ENCODE data around the gene IGHMBP2. TPM values are rescaled to one million over a fixed set of nuclear protein-coding genes. Genes with fewer than 3 reads are reported as not detected.
"Not testable (repeated sequence)": the region's sequence is repeated elsewhere in the genome, so short reads cannot be mapped to it uniquely, and the experiment has no call there.

The IGHMBP2 gene
- polyA plus RNA-seq = 10 to 100 TPM; 10.9 to 22.3 TPM

DNA sequence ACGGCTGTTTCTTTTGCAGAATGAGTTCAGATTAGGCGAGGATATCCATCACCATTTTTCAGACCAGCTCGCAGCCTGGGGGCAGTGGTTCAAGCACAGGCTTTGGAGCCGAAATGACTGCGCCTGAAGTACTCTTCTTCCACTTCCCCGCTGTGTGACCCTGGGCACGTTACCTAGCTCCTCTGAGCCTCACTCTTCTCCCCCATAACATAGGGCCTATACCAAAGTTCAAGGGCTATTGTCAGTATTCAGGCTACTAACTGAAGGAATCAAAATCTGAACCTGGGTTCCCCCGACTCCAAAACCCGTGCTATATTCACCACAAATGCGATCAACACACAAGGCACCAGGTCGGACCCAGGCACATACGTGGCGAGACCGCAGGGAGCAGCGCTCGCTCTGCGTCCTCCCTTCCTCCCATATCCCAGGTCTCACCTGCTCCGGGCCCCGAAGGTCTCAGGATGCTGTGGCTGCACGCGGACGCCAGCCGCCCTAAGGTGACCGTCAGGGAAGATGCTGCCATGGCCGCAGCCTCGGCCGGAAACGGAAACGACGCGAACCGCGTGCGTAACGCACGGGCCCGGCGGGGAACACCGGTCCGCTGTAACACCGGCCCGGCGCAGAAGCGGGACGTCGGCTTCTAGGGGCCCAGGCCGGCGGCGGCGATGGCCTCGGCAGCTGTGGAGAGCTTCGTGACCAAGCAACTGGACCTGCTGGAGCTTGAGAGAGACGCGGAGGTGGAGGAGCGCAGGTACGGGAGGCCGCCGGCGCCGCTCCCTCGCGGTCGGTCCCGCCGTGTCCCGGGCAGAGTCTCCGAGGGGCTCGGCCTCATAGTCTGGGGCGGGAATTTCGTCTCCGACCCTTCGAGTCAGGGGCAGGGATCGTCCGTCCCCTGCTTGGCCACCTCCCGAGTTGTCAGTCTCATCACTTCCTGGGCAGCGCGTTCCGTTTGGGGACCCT, at the start of gene IGHMBP2, which contains the start of gene MRPL21:
IGHMBP2 (plus strand) TSS at position 604 of the 960 bp plus-strand sequence; CDS start at position 666, 62 bp downstream.
MRPL21 (minus strand) TSS at position 545 of the 960 bp plus-strand sequence; CDS start at position 523, 22 bp downstream.
- no peaks in the 10 kb centered on the region for H3K27me3 ChIP-seq (ENCODE audit: control insufficient read depth in 1 of 2, insufficient read depth in 2 of 2, low read length in 2 of 2)
- H3K36me3 ChIP-seq (ENCODE audit: control insufficient read depth in 2 of 2, insufficient read depth in 2 of 2, low read length in 1 of 2) = peaks cover 9 to 18% of the 10 kb centered on the region in 2 donors
- peak within 1 kb of the TSS; percentile 82 to 94 for H3K27ac ChIP-seq (ENCODE audit: low read depth in 2 of 2, low read length in 1 of 2)
- no peaks in the 10 kb centered on the region for H3K9me3 ChIP-seq (ENCODE audit: control insufficient read depth in 2 of 2, insufficient read depth in 1 of 2, low read depth in 1 of 2, low read length in 1 of 2)
- H3K4me3 ChIP-seq (ENCODE audit: low read depth in 1 of 2, low read length in 2 of 2) = peak within 1 kb of the TSS; percentile 89 to 99
- 0 to 1% methylated on average over 77 to 78 of the region's 78 CpGs for WGBS, 2 donors
- peaks cover 0 to 3% of the 10 kb centered on the region in 2 donors for H3K4me1 ChIP-seq (ENCODE audit: control insufficient read depth in 2 of 2, insufficient read depth in 2 of 2, low read length in 1 of 2)

GRCh38 chr11:68854273-68854958, 49.3 kb upstream of the IGHMBP2 start:
- 21% methylated on average over 42 of the region's 42 CpGs for WGBS, 2 donors
- Histone ChIP-seq H3K4me3 (ENCODE audit: low read depth in 1 of 2, low read length in 2 of 2) (no peak overlapping the region), H3K9me3 (ENCODE audit: control insufficient read depth in 2 of 2, insufficient read depth in 1 of 2, low read depth in 1 of 2, low read length in 1 of 2) (no peaks in the 10 kb centered on the region)

DNA sequence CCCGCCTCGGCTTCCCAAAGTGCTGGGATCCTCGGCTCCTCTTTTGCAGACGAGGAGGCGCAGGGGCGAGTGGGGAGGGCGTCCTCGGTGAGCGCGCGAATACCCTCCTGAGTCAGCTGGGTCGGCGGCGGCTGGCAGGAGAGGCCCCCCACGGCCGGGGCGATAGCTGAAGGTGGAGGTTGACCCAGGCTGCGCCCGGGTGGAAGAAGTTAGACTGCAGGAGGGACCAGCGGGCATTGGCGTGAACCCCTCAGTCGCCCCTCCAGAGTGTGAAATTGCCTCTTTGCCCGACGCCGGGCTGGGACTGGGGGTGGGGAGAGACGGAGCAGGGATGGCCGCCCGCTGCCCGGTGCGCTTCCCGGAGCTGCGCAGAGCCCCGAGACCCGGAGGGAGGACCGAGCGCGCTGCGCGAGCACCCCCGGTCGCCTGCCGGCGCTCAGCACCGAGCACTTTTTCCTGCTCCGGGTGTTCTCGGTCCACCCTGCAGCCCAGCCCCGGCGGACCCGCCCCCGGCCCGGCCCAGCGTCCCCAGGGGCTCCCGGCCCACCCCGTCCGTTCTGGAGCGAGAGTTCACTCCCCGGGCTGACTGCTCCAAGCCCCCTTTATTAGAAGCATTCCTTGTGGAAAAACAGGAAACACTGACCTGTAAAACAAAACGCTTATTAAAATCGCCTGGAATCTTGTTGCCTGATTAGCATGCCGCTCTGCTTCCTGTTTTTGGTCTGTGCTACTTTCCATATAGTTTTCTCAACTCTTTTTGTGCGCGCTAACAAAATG, 48.3 kb upstream of the IGHMBP2 start:
- WGBS, 2 donors = 7% methylated on average over 54 to 62 of the region's 62 CpGs
- H3K4me1 ChIP-seq (ENCODE audit: control insufficient read depth in 2 of 2, insufficient read depth in 2 of 2, low read length in 1 of 2) = peaks cover 3% of the 10 kb centered on the region in 2 donors
- H3K4me3 ChIP-seq (ENCODE audit: low read depth in 1 of 2, low read length in 2 of 2) = peak overlapping the region; percentile 32 to 43
- no peaks in the 10 kb centered on the region for H3K9me3 ChIP-seq (ENCODE audit: control insufficient read depth in 2 of 2, insufficient read depth in 1 of 2, low read depth in 1 of 2, low read length in 1 of 2)
- peak overlapping the region in 1 of 2 donors; percentile 27 for H3K27ac ChIP-seq (ENCODE audit: low read depth in 2 of 2, low read length in 1 of 2)
- no peaks in the 10 kb centered on the region for H3K36me3 ChIP-seq (ENCODE audit: control insufficient read depth in 2 of 2, insufficient read depth in 2 of 2, low read length in 1 of 2)
- H3K27me3 ChIP-seq (ENCODE audit: control insufficient read depth in 1 of 2, insufficient read depth in 2 of 2, low read length in 2 of 2) = peaks cover 0 to 8% of the 10 kb centered on the region in 2 donors

More at GRCh38 chr11:68854273-68854958, 49.3 kb upstream of the IGHMBP2 start:
- Histone ChIP-seq H3K27me3 (ENCODE audit: control insufficient read depth in 1 of 2, insufficient read depth in 2 of 2, low read length in 2 of 2) (peaks cover 0 to 8% of the 10 kb centered on the region in 2 donors), H3K27ac (ENCODE audit: low read depth in 2 of 2, low read length in 1 of 2) (no peak overlapping the region), H3K4me1 (ENCODE audit: control insufficient read depth in 2 of 2, insufficient read depth in 2 of 2, low read length in 1 of 2) (peaks cover 3% of the 10 kb centered on the region in 2 donors), H3K36me3 (ENCODE audit: control insufficient read depth in 2 of 2, insufficient read depth in 2 of 2, low read length in 1 of 2) (no peaks in the 10 kb centered on the region)

DNA sequence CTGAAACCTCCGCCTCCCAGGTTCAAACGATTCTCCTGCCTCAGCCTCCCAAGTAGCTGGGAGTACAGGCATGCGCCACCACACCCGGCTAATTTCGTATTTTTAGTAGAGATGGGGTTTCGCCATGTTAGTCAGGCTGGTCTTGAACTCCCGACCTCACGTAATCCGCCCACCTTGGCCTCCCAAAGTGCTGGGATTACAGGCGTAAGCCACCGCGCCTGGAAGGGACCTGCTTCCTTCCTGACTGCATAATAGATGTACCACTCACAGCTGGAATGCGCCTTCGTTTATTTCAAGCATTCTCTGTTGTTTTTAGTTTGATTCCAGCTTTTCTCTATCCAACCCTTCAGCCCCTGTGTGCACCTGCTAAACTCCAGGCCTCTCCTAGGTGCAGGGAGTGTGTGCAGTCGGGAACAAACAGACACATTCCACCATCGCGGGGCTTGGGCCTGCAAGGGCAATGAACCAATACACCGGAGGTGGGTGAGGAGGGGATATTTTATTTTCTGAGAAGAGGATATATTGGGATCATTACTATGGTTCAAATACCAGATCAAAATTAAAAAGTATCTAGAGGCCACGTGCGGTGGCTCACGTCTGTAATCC, 47.2 kb upstream of the IGHMBP2 start:
- not testable (repeated sequence) for H3K9me3 ChIP-seq (ENCODE audit: control insufficient read depth in 2 of 2, insufficient read depth in 1 of 2, low read depth in 1 of 2, low read length in 1 of 2); H3K4me3 ChIP-seq (ENCODE audit: low read depth in 1 of 2, low read length in 2 of 2); H3K4me1 ChIP-seq (ENCODE audit: control insufficient read depth in 2 of 2, insufficient read depth in 2 of 2, low read length in 1 of 2); H3K27ac ChIP-seq (ENCODE audit: low read depth in 2 of 2, low read length in 1 of 2); H3K27me3 ChIP-seq (ENCODE audit: control insufficient read depth in 1 of 2, insufficient read depth in 2 of 2, low read length in 2 of 2); H3K36me3 ChIP-seq (ENCODE audit: control insufficient read depth in 2 of 2, insufficient read depth in 2 of 2, low read length in 1 of 2)
- WGBS, 2 donors = 87 to 90% methylated on average over 21 of the region's 21 CpGs

GRCh38 chr11:68857037-68857586, 46.6 kb upstream of the IGHMBP2 start:
- WGBS, 2 donors = 72 to 75% methylated on average over 8 of the region's 8 CpGs
- H3K36me3 ChIP-seq (ENCODE audit: control insufficient read depth in 2 of 2, insufficient read depth in 2 of 2, low read length in 1 of 2) = no peaks in the 10 kb centered on the region
- H3K27me3 ChIP-seq (ENCODE audit: control insufficient read depth in 1 of 2, insufficient read depth in 2 of 2, low read length in 2 of 2) = peaks cover 0 to 8% of the 10 kb centered on the region in 2 donors
- peaks cover 3% of the 10 kb centered on the region in 2 donors for H3K4me1 ChIP-seq (ENCODE audit: control insufficient read depth in 2 of 2, insufficient read depth in 2 of 2, low read length in 1 of 2)
- H3K9me3 ChIP-seq (ENCODE audit: control insufficient read depth in 2 of 2, insufficient read depth in 1 of 2, low read depth in 1 of 2, low read length in 1 of 2) = no peaks in the 10 kb centered on the region
- H3K4me3 ChIP-seq (ENCODE audit: low read depth in 1 of 2, low read length in 2 of 2) = no peak overlapping the region
- no peak overlapping the region for H3K27ac ChIP-seq (ENCODE audit: low read depth in 2 of 2, low read length in 1 of 2)

GRCh38 chr11:68859123-68859522, 44.6 kb upstream of the IGHMBP2 start:
- no peak overlapping the region for H3K27ac ChIP-seq (ENCODE audit: low read depth in 2 of 2, low read length in 1 of 2)
- H3K4me1 ChIP-seq (ENCODE audit: control insufficient read depth in 2 of 2, insufficient read depth in 2 of 2, low read length in 1 of 2) = peaks cover 3% of the 10 kb centered on the region in 2 donors
- H3K4me3 ChIP-seq (ENCODE audit: low read depth in 1 of 2, low read length in 2 of 2) = no peak overlapping the region
- 77 to 84% methylated on average over 8 of the region's 8 CpGs for WGBS, 2 donors
- H3K27me3 ChIP-seq (ENCODE audit: control insufficient read depth in 1 of 2, insufficient read depth in 2 of 2, low read length in 2 of 2) = peaks cover 0 to 5% of the 10 kb centered on the region in 2 donors
- peaks cover 0 to 3% of the 10 kb centered on the region in 2 donors for H3K9me3 ChIP-seq (ENCODE audit: control insufficient read depth in 2 of 2, insufficient read depth in 1 of 2, low read depth in 1 of 2, low read length in 1 of 2)
- no peaks in the 10 kb centered on the region for H3K36me3 ChIP-seq (ENCODE audit: control insufficient read depth in 2 of 2, insufficient read depth in 2 of 2, low read length in 1 of 2)

GRCh38 chr11:68862421-68862820, 41.3 kb upstream of the IGHMBP2 start:
- peaks cover 0 to 3% of the 10 kb centered on the region in 2 donors for H3K9me3 ChIP-seq (ENCODE audit: control insufficient read depth in 2 of 2, insufficient read depth in 1 of 2, low read depth in 1 of 2, low read length in 1 of 2)
- H3K27me3 ChIP-seq (ENCODE audit: control insufficient read depth in 1 of 2, insufficient read depth in 2 of 2, low read length in 2 of 2) = no peaks in the 10 kb centered on the region
- no peak overlapping the region for H3K4me3 ChIP-seq (ENCODE audit: low read depth in 1 of 2, low read length in 2 of 2)
- H3K36me3 ChIP-seq (ENCODE audit: control insufficient read depth in 2 of 2, insufficient read depth in 2 of 2, low read length in 1 of 2) = no peaks in the 10 kb centered on the region
- 79 to 84% methylated on average over 6 of the region's 6 CpGs for WGBS, 2 donors
- no peaks in the 10 kb centered on the region for H3K4me1 ChIP-seq (ENCODE audit: control insufficient read depth in 2 of 2, insufficient read depth in 2 of 2, low read length in 1 of 2)
- no peak overlapping the region for H3K27ac ChIP-seq (ENCODE audit: low read depth in 2 of 2, low read length in 1 of 2)

DNA sequence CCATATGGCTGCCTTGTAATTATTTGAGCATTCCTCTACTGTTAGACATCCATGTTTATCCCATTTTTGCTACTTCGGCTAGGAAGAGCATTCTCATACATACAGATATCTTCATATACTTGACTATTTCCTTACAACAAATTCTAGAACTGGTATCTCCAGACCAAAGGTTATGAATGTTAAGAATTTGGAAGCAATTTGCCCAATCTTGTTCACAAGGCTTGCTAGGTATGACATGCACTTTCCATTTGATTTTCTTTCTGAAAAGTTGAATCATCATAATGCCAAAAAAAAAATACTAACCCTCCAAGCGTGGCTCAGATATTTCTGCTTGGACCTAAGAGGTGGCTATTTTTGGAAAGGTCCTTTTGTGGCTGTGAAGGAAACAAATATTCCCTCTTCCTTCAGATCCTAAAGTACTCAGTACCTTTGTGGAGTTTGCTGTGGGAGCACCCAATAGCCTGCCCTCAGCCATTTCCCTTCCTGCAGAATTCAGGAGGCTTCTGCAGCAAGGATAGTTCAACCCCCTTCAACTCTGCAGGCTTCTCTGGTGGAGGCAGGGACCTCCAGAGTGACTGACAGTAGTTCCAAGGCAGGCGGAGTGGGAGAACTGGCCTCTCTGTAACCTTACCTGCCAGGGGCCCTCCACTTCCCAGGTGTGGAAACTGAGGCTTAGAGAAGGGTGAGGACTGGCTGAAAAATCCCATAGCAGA, 40.0 kb upstream of the IGHMBP2 start:
- WGBS, 2 donors = 92 to 96% methylated on average over 3 of the region's 3 CpGs
- no peak overlapping the region for H3K27ac ChIP-seq (ENCODE audit: low read depth in 2 of 2, low read length in 1 of 2)
- H3K9me3 ChIP-seq (ENCODE audit: control insufficient read depth in 2 of 2, insufficient read depth in 1 of 2, low read depth in 1 of 2, low read length in 1 of 2) = peaks cover 0 to 3% of the 10 kb centered on the region in 2 donors
- H3K36me3 ChIP-seq (ENCODE audit: control insufficient read depth in 2 of 2, insufficient read depth in 2 of 2, low read length in 1 of 2) = no peaks in the 10 kb centered on the region
- H3K4me3 ChIP-seq (ENCODE audit: low read depth in 1 of 2, low read length in 2 of 2) = no peak overlapping the region
- H3K4me1 ChIP-seq (ENCODE audit: control insufficient read depth in 2 of 2, insufficient read depth in 2 of 2, low read length in 1 of 2) = no peaks in the 10 kb centered on the region
- no peaks in the 10 kb centered on the region for H3K27me3 ChIP-seq (ENCODE audit: control insufficient read depth in 1 of 2, insufficient read depth in 2 of 2, low read length in 2 of 2)
